T-cell (primary cell): ENCODE results near the gene LILRA6. TPM values are rescaled to one million over a fixed set of nuclear protein-coding genes. Genes with fewer than 3 reads are reported as not detected.
"Not testable (repeated sequence)": the region's sequence is repeated elsewhere in the genome, so short reads cannot be mapped to it uniquely, and the experiment has no call there.

Experiments
- ATAC-seq, 4 experiments: fragments of 200-7000 bp in 3 of 4; fragments of 150-1000 bp in 1 of 4; cut with Tn5 transposase; replicated peaks in 1 of 4; 1 replicate in 3 of 4; 2 replicates in 1 of 4; pipeline ENCODE4 v1.10.0; 2021; ENCODE audit warnings: moderate library complexity in 3 of 4, mild to moderate bottlenecking in 2 of 4, moderate number of reproducible peaks in 1 of 4
- CTCF ChIA-PET, 2 donors: fragments of 300-600 bp; sonication (Branson Sonifier 250); formaldehyde crosslinking; loops; one replicate each; lab custom pipeline; 2022; ENCODE audit warnings: antibody characterized with exemption in 2 of 2; lab: Charles Lee
- POLR2A ChIA-PET, 2 donors: fragments of 300-600 bp; sonication (Branson Sonifier 250); formaldehyde crosslinking; loops; one replicate each; lab custom pipeline; 2022; ENCODE audit warnings: antibody characterized with exemption in 2 of 2; lab: Charles Lee
- DNase-seq, 35 experiments: peaks; one replicate each; pipeline versions ENCODE4 v3.0.0 to v3.0.0-alpha.2; 2013 to 2023
- H3K27ac ChIP-seq: one replicate; pipeline ENCODE4 v1.5.1; 2013; ENCODE audit warnings: low read length
- H3K27me3 ChIP-seq, 2 experiments: replicated peaks in 1 of 2; 1 replicate in 1 of 2; 2 replicates in 1 of 2; pipeline versions ENCODE4 v1.6.1 to v1.7.0; 2013; ENCODE audit warnings: low read length in 1 of 2, mixed read lengths in 1 of 2; ENCODE audit not compliant: control insufficient read depth in 2 of 2, insufficient read depth in 2 of 2; ENCODE audit errors: extremely low read depth in 1 of 2
- H3K36me3 ChIP-seq, 2 donors: 1 replicate in 1 of 2; 2 replicates in 1 of 2; pipeline versions ENCODE4 v1.6.1 to v1.7.0; 2013; ENCODE audit warnings: low read length in 1 of 2; ENCODE audit not compliant: control insufficient read depth in 2 of 2, insufficient read depth in 1 of 2; ENCODE audit errors: extremely low read depth in 1 of 2
- H3K4me1 ChIP-seq, 2 experiments: 1 replicate in 1 of 2; 2 replicates in 1 of 2; pipeline versions ENCODE4 v1.6.1 to v1.7.0; 2013; ENCODE audit warnings: low read length in 2 of 2, mixed read lengths in 1 of 2; ENCODE audit not compliant: insufficient read depth in 2 of 2, control insufficient read depth in 1 of 2; ENCODE audit errors: extremely low read depth in 1 of 2
- H3K4me3 ChIP-seq, 2 donors: 1 replicate in 1 of 2; 2 replicates in 1 of 2; pipeline versions ENCODE4 v1.5.1 to v1.7.0; 2013; ENCODE audit warnings: mild to moderate bottlenecking in 2 of 2, low read length in 1 of 2, moderate library complexity in 1 of 2; ENCODE audit not compliant: control insufficient read depth in 1 of 2; ENCODE audit errors: extremely low read depth in 1 of 2
- H3K9me3 ChIP-seq: 2 replicates; pipeline ENCODE4 v1.7.0; 2013
- H3K27ac Mint-ChIP-seq, 2 donors: one replicate each; pipeline ENCODE4 v1.8.0; 2020 to 2021; ENCODE audit warnings: mild to moderate bottlenecking in 2 of 2, mixed read lengths in 2 of 2
- H3K27me3 Mint-ChIP-seq, 2 donors: one replicate each; pipeline ENCODE4 v1.8.0; 2021 to 2022; ENCODE audit warnings: mixed read lengths in 2 of 2
- H3K36me3 Mint-ChIP-seq: one replicate; pipeline ENCODE4 v1.8.0; 2021; ENCODE audit warnings: mixed read lengths
- H3K4me1 Mint-ChIP-seq, 3 donors: one replicate each; pipeline ENCODE4 v1.8.0; 2020 to 2022; ENCODE audit warnings: mixed read lengths in 3 of 3, mild to moderate bottlenecking in 1 of 3
- H3K4me3 Mint-ChIP-seq, 3 donors: one replicate each; pipeline ENCODE4 v1.8.0; 2020 to 2022; ENCODE audit warnings: mild to moderate bottlenecking in 3 of 3, mixed read lengths in 3 of 3, moderate library complexity in 3 of 3
- H3K9me3 Mint-ChIP-seq, 3 donors: one replicate each; pipeline ENCODE4 v1.8.0; 2020 to 2022; ENCODE audit warnings: mixed read lengths in 3 of 3
- WGBS: methylation state at CpG from one replicate; pipeline ENCODE4 v1.1.5; 2013; ENCODE audit warnings: missing lambda C conversion rate; ENCODE audit not compliant: insufficient coverage; 5-methylcytosine and 5-hydroxymethylcytosine counted together
- total RNA-seq, 35 experiments: library from RNA in 6 of 35; stranded (reverse) in 6 of 35; fragments of 120-200 nt in 1 of 35; gene quantifications; one replicate each; pipeline versions ENCODE4 v1.2.1 to v1.2.4 and lab custom pipeline; 2013 to 2026

LILRA6 gene
- total RNA-seq, 5 donors from 2014 or later (not counting 1 experiment from before 2014, with no cell fraction given) = 0.13 to 0.58 (median 0.43) TPM; not detected in 2

GRCh38 chr19:54194463-54194862 lies 48.1 kb downstream of the LILRA6 start:
- H3K4me3 Mint-ChIP-seq, DNase-seq, H3K9me3 Mint-ChIP-seq, H3K27ac Mint-ChIP-seq, ATAC-seq, CTCF ChIA-PET, H3K27me3 Mint-ChIP-seq, H3K27ac ChIP-seq, H3K27me3 ChIP-seq, H3K9me3 ChIP-seq, H3K4me3 ChIP-seq: not testable (repeated sequence)
- Mint-ChIP-seq H3K4me1 (peaks cover 23 to 33% (median 26%) of the 10 kb centered on the region in 3 donors), H3K36me3 (peaks cover 13% of the 10 kb centered on the region)
- Histone ChIP-seq H3K4me1 (peaks cover 5 to 16% of the 10 kb centered on the region in 2 experiments), H3K36me3 (peaks cover 0 to 28% of the 10 kb centered on the region in 2 donors)
- POLR2A ChIA-PET = interaction anchor here in 1 of 2 donors (0.6 kb wide), 1 partner anchor 89 kb away, joined by 11 read pairs; no protein-coding TSS in a partner anchor
- WGBS = 100% methylated on average over 5 of the region's 12 CpGs

GRCh38 chr19:54193011-54193410 lies 49.6 kb downstream of the LILRA6 start:
- H3K4me3 Mint-ChIP-seq = peak overlapping the region; percentile 54 to 92 (median 59)
- WGBS = 98% methylated on average over 10 of the region's 11 CpGs
- CTCF ChIA-PET = no interaction called here
- Histone ChIP-seq H3K4me3 (no peak overlapping the region), H3K27ac (no peak overlapping the region), H3K9me3 (no peaks in the 10 kb centered on the region), H3K27me3 (no peaks in the 10 kb centered on the region), H3K4me1 (peaks cover 12 to 26% of the 10 kb centered on the region in 2 experiments), H3K36me3 (peaks cover 0 to 28% of the 10 kb centered on the region in 2 donors)
- no peaks in the 10 kb centered on the region for H3K9me3 Mint-ChIP-seq
- peak overlapping the region; percentile 34 to 49 for H3K27ac Mint-ChIP-seq
- POLR2A ChIA-PET = no interaction called here
- H3K4me1 Mint-ChIP-seq = peaks cover 30 to 39% (median 31%) of the 10 kb centered on the region in 3 donors
- H3K36me3 Mint-ChIP-seq = peaks cover 13% of the 10 kb centered on the region
- H3K27me3 Mint-ChIP-seq = no peaks in the 10 kb centered on the region
- ATAC-seq (no peak), DNase-seq (no peak)

GRCh38 chr19:54191811-54192453 lies 50.7 kb downstream of the LILRA6 start:
- Histone ChIP-seq H3K27me3 (no peaks in the 10 kb centered on the region), H3K4me3 (peak overlapping the region; percentile 79 to 84), H3K9me3 (no peaks in the 10 kb centered on the region), H3K36me3 (peaks cover 2 to 28% of the 10 kb centered on the region in 2 donors), H3K27ac (peak overlapping the region; percentile 70), H3K4me1 (peaks cover 17 to 27% of the 10 kb centered on the region in 2 experiments)
- 70% methylated on average over 11 of the region's 19 CpGs for WGBS
- POLR2A ChIA-PET = interaction anchor here in 1 of 2 donors (2.1 kb wide), 1 partner anchor 55 kb away, joined by 7 read pairs; the partner anchor contains the start of gene CNOT3
- Mint-ChIP-seq H3K4me3 (peak overlapping the region; percentile 87 to 92 (median 92)), H3K4me1 (peaks cover 40 to 50% (median 41%) of the 10 kb centered on the region in 3 donors), H3K27ac (peak overlapping the region; percentile 85 to 89), H3K27me3 (no peaks in the 10 kb centered on the region), H3K9me3 (no peaks in the 10 kb centered on the region), H3K36me3 (peaks cover 13% of the 10 kb centered on the region)
- no peak for ATAC-seq
- no peak for DNase-seq
- CTCF ChIA-PET = interaction anchor here (0.6 to 3.2 kb wide), 4 partner anchors 9 to 55 kb away, joined by 4 to 26 read pairs (median 8); partner anchors contain the start of genes CNOT3 (in 1 of the 2), LENG1 (in 1 of the 2) and RPS9 (in 1 of the 2)

- DNase-seq = peak in 20 of 35 experiments; percentile 75 to 94 (median 84)
- H3K27ac Mint-ChIP-seq = peak within 1 kb of the TSS; percentile 99 to 100
- H3K9me3 Mint-ChIP-seq = no peaks in the 10 kb centered on the region
- peak within 1 kb of the TSS; percentile 87 to 92 (median 92) for H3K4me3 Mint-ChIP-seq
- peaks cover 2 to 35% of the 10 kb centered on the region in 2 donors for H3K36me3 ChIP-seq
- ChIA-PET POLR2A (interaction anchor here in 1 of 2 donors (1.0 to 2.4 kb wide), 4 partner anchors 10 to 76 kb away, joined by 4 to 18 read pairs (median 6); partner anchors contain the start of genes CNOT3, RPS9 and TFPT), CTCF (interaction anchor here (0.6 to 3.2 kb wide), 6 partner anchors 7 to 54 kb away, joined by 3 to 26 read pairs (median 5); partner anchors contain the start of genes CNOT3 (in 1 of the 2), LENG1 (in 1 of the 2) and RPS9 (in 1 of the 2))
- no peaks in the 10 kb centered on the region for H3K27me3 Mint-ChIP-seq
- WGBS = 2% methylated on average over 77 of the region's 77 CpGs
- peak; percentile 36 to 44 (median 38) for ATAC-seq
- H3K4me3 ChIP-seq = peak within 1 kb of the TSS; percentile 79 to 84
- no peaks in the 10 kb centered on the region for H3K9me3 ChIP-seq
- H3K4me1 ChIP-seq = peaks cover 17 to 27% of the 10 kb centered on the region in 2 experiments
- no peaks in the 10 kb centered on the region for H3K27me3 ChIP-seq
- H3K27ac ChIP-seq = peak within 1 kb of the TSS; percentile 100
- H3K36me3 Mint-ChIP-seq = peaks cover 13% of the 10 kb centered on the region
- peaks cover 42 to 52% (median 43%) of the 10 kb centered on the region in 3 donors for H3K4me1 Mint-ChIP-seq
These were observed 51.4 kb downstream of the LILRA6 start, which contains the start of gene TSEN34 for GRCh38 chr19:54191011-54191810. Gene TSEN34 (plus strand): TSS chr19:54191308. CDS start chr19:54191365, 57 bp downstream.

GRCh38 chr19:54190503-54191010 lies 52.0 kb downstream of the LILRA6 start:
- H3K9me3 ChIP-seq = no peaks in the 10 kb centered on the region
- WGBS = 0% methylated on average over 51 of the region's 56 CpGs
- H3K36me3 ChIP-seq = peaks cover 2 to 34% of the 10 kb centered on the region in 2 donors
- H3K27ac ChIP-seq = peak overlapping the region; percentile 100
- H3K4me3 ChIP-seq = peak overlapping the region; percentile 79 to 84
- Mint-ChIP-seq H3K36me3 (peaks cover 11% of the 10 kb centered on the region), H3K27me3 (no peaks in the 10 kb centered on the region), H3K27ac (peak overlapping the region; percentile 99 to 100), H3K4me3 (peak overlapping the region; percentile 87 to 92 (median 92)), H3K4me1 (peaks cover 42 to 52% (median 43%) of the 10 kb centered on the region in 3 donors), H3K9me3 (no peaks in the 10 kb centered on the region)
- ChIA-PET POLR2A (interaction anchor here in 1 of 2 donors (1.0 to 2.4 kb wide), 4 partner anchors 10 to 76 kb away, joined by 4 to 18 read pairs (median 6); partner anchors contain the start of genes CNOT3, RPS9 and TFPT), CTCF (interaction anchor here in 1 of 2 donors (1.0 to 3.2 kb wide), 5 partner anchors 8 to 53 kb away, joined by 3 to 26 read pairs (median 5); partner anchors contain the start of genes CNOT3 and LENG1)
- no peaks in the 10 kb centered on the region for H3K27me3 ChIP-seq
- peaks cover 17 to 27% of the 10 kb centered on the region in 2 experiments for H3K4me1 ChIP-seq
- peak; percentile 64 to 67 (median 66) for ATAC-seq
- peak; percentile 99 to 100 (median 100) for DNase-seq
